ENCODE measurements around the gene UBE3C.

- no peak for TF ChIP-seq TAF1 (IDR thresholded peaks at IDR 0.05; ENCODE audit: borderline replicate concordance, low read depth, low read length)
- no peak for TF ChIP-seq POLR2A (IDR thresholded peaks at IDR 0.05; ENCODE audit: low read depth, low read length)
- TF ChIP-seq POLR2AphosphoS5 (IDR thresholded peaks at IDR 0.05; ENCODE audit: low read depth, low read length) = no peak
Observed at GRCh38 chr7:157097569-157097968, 41.2 kb upstream of the UBE3C start.
